OCI-LY7 (cell line): ENCODE results near the gene PRKN.

ENCODE experiments used
- EZH2phosphoT487 ChIP-seq: fragments of 200-600 bp; sonication (generic); IDR thresholded peaks from 2 replicates; pipeline ENCODE4 v1.6.1; 2018; ENCODE audit warnings: low read depth, borderline replicate concordance, mild to moderate bottlenecking, mixed run types, antibody characterized with exemption, low read length, moderate library complexity, mixed read lengths
- TF ChIP-seq, protein P1 (sequence below): fragments of 200-600 bp; sonication (generic); conservative IDR thresholded peaks from 2 replicates; pipeline ENCODE4 v1.5.1; 2014; ENCODE audit warnings: mild to moderate bottlenecking, antibody characterized with exemption, low read length, moderate library complexity, mixed read lengths

DNA sequence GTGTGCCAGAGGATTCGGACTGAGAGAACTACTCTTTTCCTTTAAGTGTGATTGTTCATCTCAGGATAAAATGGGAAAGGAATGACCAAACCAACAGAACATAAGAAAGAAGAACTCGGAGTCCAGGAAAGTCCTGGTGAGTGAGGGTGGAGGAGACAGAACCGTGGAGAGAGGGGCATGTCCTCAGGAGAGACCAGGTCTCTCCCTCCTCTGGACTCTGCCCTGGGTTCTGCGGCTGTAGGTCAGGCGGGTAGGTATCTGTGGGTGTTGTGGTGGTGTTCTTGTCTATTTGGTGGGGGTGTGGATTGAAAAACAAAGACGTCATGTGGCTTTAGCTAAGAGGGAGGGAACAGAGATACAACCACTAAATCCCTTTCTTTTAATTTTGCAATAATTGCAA is 1424.6 kb downstream of the PRKN start:
- TF ChIP-seq, protein P1, sequence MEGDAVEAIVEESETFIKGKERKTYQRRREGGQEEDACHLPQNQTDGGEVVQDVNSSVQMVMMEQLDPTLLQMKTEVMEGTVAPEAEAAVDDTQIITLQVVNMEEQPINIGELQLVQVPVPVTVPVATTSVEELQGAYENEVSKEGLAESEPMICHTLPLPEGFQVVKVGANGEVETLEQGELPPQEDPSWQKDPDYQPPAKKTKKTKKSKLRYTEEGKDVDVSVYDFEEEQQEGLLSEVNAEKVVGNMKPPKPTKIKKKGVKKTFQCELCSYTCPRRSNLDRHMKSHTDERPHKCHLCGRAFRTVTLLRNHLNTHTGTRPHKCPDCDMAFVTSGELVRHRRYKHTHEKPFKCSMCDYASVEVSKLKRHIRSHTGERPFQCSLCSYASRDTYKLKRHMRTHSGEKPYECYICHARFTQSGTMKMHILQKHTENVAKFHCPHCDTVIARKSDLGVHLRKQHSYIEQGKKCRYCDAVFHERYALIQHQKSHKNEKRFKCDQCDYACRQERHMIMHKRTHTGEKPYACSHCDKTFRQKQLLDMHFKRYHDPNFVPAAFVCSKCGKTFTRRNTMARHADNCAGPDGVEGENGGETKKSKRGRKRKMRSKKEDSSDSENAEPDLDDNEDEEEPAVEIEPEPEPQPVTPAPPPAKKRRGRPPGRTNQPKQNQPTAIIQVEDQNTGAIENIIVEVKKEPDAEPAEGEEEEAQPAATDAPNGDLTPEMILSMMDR: no peak
- TF ChIP-seq EZH2phosphoT487: no peak
